HepG2 (cell line): ENCODE results near the gene COL4A2. TPM values are rescaled to one million over a fixed set of nuclear protein-coding genes. Genes with fewer than 3 reads are reported as not detected.

Experiments used
- ATAC-seq: fragments of 200-7000 bp; cut with Tn5 transposase; 3 replicates; pipeline ENCODE4 v1.9.1; 2020; ENCODE audit warnings: mild to moderate bottlenecking, moderate library complexity
- BruUV-seq: library from RNA; stranded (reverse); fragments of 400-500 nt; replicated peaks from 2 replicates; lab custom pipeline; 2021; lab: Mats Ljungman, UMichigan
- CTCF ChIA-PET: fragments of 300-600 bp; formaldehyde crosslinking; extraction: SDS; loops from one replicate; lab custom pipeline; 2021; ENCODE audit warnings: low total read pairs, inconsistent platforms, low intra/inter-chr PET ratio; lab: Yijun Ruan, JAX
- POLR2A ChIA-PET: fragments of 350-600 bp; sonication (Branson Sonifier 250); formaldehyde crosslinking; loops from one replicate; lab custom pipeline; 2020; ENCODE audit warnings: antibody characterized with exemption, inconsistent platforms; lab: Yijun Ruan, JAX
- DNase-seq: peaks from one replicate; pipeline ENCODE4 v3.0.0-alpha.2; 2015; ENCODE audit warnings: low spot score
- FAIRE-seq: peaks from 3 replicates; lab custom pipeline; 2011; peaks lifted over from hg19 to GRCh38; lab: Jason Lieb, UNC
- H2AFZ ChIP-seq: one replicate; pipeline ENCODE4 v1.6.1; 2011; ENCODE audit warnings: low read length, inconsistent platforms
- H3K27ac ChIP-seq: fragments of 300-600 bp; 3 replicates; pipeline ENCODE4 v1.8.0; 2011; ENCODE audit warnings: mixed run types, mild to moderate bottlenecking, mixed read lengths, low read length, inconsistent platforms; ENCODE audit not compliant: insufficient read depth; ENCODE audit errors: extremely low read length
- H3K27me3 ChIP-seq, 2 experiments: fragments of 200-600 bp in 1 of 2; 2 replicates in 1 of 2; 3 replicates in 1 of 2; pipeline versions ENCODE4 v1.6.0 to v1.8.0; 2011; ENCODE audit warnings: low read length in 2 of 2, mild to moderate bottlenecking in 2 of 2, moderate library complexity in 2 of 2, inconsistent platforms in 1 of 2; ENCODE audit not compliant: insufficient read depth in 2 of 2, control insufficient read depth in 1 of 2
- H3K36me3 ChIP-seq, 2 experiments: fragments of 200-600 bp in 1 of 2; replicated peaks in 1 of 2; 2 replicates in 1 of 2; 3 replicates in 1 of 2; pipeline versions ENCODE4 v1.5.1 to v1.8.0; 2011; ENCODE audit warnings: low read length in 2 of 2, inconsistent platforms in 1 of 2; ENCODE audit not compliant: insufficient read depth in 2 of 2, control insufficient read depth in 1 of 2
- H3K4me1 ChIP-seq: 2 replicates; pipeline ENCODE4 v1.5.1; 2012; ENCODE audit warnings: low read length, inconsistent platforms; ENCODE audit not compliant: insufficient read depth
- H3K4me2 ChIP-seq: 2 replicates; pipeline ENCODE4 v1.6.0; 2011; ENCODE audit warnings: low read depth, low read length, inconsistent platforms
- H3K4me3 ChIP-seq, 3 experiments: fragments of 200-600 bp in 1 of 3; sonication (generic), shearing (Covaris generic) in 1 of 3; replicated peaks in 1 of 3; 2 replicates each; pipeline ENCODE4 v1.5.1; 2011 to 2016; ENCODE audit warnings: low read length in 3 of 3, inconsistent platforms in 2 of 3, low read depth in 2 of 3, mild to moderate bottlenecking in 2 of 3, control low read depth in 1 of 3, mixed read lengths in 1 of 3; ENCODE audit not compliant: insufficient read depth in 1 of 3
- H3K79me2 ChIP-seq: one replicate; pipeline ENCODE4 v1.6.1; 2011; ENCODE audit warnings: low read length, inconsistent platforms; ENCODE audit not compliant: insufficient read depth
- H3K9ac ChIP-seq: 2 replicates; pipeline ENCODE4 v1.6.0; 2011; ENCODE audit warnings: mild to moderate bottlenecking, low read depth, low read length, inconsistent platforms; ENCODE audit not compliant: insufficient read depth
- H3K9me3 ChIP-seq: 2 replicates; pipeline ENCODE4 v1.5.1; 2012; ENCODE audit warnings: mild to moderate bottlenecking, low read length
- H4K20me1 ChIP-seq: 2 replicates; pipeline ENCODE4 v1.6.0; 2011; ENCODE audit warnings: inconsistent platforms, mild to moderate bottlenecking, low read length, moderate library complexity; ENCODE audit not compliant: insufficient read depth
- ELF3 ChIP-seq: IDR thresholded peaks from 2 replicates; pipeline ENCODE4 v1.6.1; 2016; ENCODE audit warnings: missing genetic modification reagents, missing compliant biosample characterization
- KDM5A ChIP-seq: fragments of 200-600 bp; sonication (generic); IDR thresholded peaks from 2 replicates; pipeline ENCODE4 v1.7.0; 2018; ENCODE audit warnings: antibody characterized with exemption, mild to moderate bottlenecking, low read length, borderline replicate concordance
- MAFF ChIP-seq: IDR thresholded peaks from 2 replicates; pipeline ENCODE4 v1.6.1; 2011; ENCODE audit warnings: low read depth, low read length, improper control_type of control experiment
- MAFK ChIP-seq, 2 experiments: IDR thresholded peaks in 1 of 2; conservative IDR thresholded peaks in 1 of 2; 2 replicates each; pipeline ENCODE4 v1.6.1; 2011; ENCODE audit warnings: improper control_type of control experiment in 2 of 2, low read length in 2 of 2
- MLX ChIP-seq: IDR thresholded peaks from 2 replicates; pipeline ENCODE4 v1.6.1; 2016
- MNT ChIP-seq: fragments of 450-650 bp; IDR thresholded peaks from 2 replicates; pipeline ENCODE4 v1.6.1; 2016
- NFKBIZ ChIP-seq: IDR thresholded peaks from 2 replicates; pipeline ENCODE4 v1.6.1; 2018; ENCODE audit warnings: missing genetic modification reagents, missing compliant biosample characterization
- NR2F2 ChIP-seq: IDR thresholded peaks from 2 replicates; pipeline ENCODE4 v1.6.1; 2012; ENCODE audit warnings: low read depth, inconsistent platforms, borderline replicate concordance
- SP1 ChIP-seq, 2 experiments: fragments of 450-650 bp in 1 of 2; sonication (generic) in 1 of 2; formaldehyde crosslinking in 1 of 2; IDR thresholded peaks; 2 replicates each; pipeline versions ENCODE4 v1.4.0 to v1.6.1; 2016 to 2020; ENCODE audit warnings: missing genetic modification reagents in 1 of 2
- ZMAT3 ChIP-seq: sonication (generic); formaldehyde crosslinking; conservative IDR thresholded peaks from 2 replicates; pipeline ENCODE4 v1.7.0; 2021; ENCODE audit warnings: missing genetic modification reagents
- ZNF17 ChIP-seq: sonication (generic); formaldehyde crosslinking; IDR thresholded peaks from 2 replicates; pipeline ENCODE4 v1.5.0; 2020; ENCODE audit warnings: mild to moderate bottlenecking, missing genetic modification reagents
- ZNF367 ChIP-seq: sonication (generic); formaldehyde crosslinking; IDR thresholded peaks from 2 replicates; pipeline ENCODE4 v1.4.0; 2020; ENCODE audit warnings: missing genetic modification reagents, borderline replicate concordance
- ZNF441 ChIP-seq: sonication (generic); formaldehyde crosslinking; IDR thresholded peaks from 2 replicates; pipeline ENCODE4 v1.7.0; 2021; ENCODE audit warnings: missing genetic modification reagents, borderline replicate concordance
- WGBS: methylation state at CpG from one replicate; pipeline ENCODE4 v1.1.6; 2017; ENCODE audit warnings: low lambda C conversion rate; 5-methylcytosine and 5-hydroxymethylcytosine counted together
- in situ Hi-C: cut with HindIII; loops from 2 replicates; pipeline ENCODE4 v1.10.0; 2017; ENCODE audit warnings: low pct_unique_long_range_greater_than_20kb; ENCODE audit not compliant: extremely low pct_ligation_motif_present
- intact Hi-C: fragments of 100-400 bp; cut with micrococcal nuclease; formaldehyde crosslinking; loops from one replicate; pipeline ENCODE4 v1.10.0; 2022; ENCODE audit not compliant: unreplicated experiment
- polyA plus RNA-seq, 8 experiments: library from polyadenylated mRNA; depleted of rRNA in 3 of 8; stranded (reverse) in 7 of 8; unstranded in 1 of 8; fragments of >200 nt; fragmentation: Illumina TruSeq in 4 of 8; extraction: Trizol in 4 of 8; gene quantifications; 2 replicates each; pipeline versions ENCODE4 v1.2.1 to v1.2.3, GENCODE V29; 2011 to 2016; ENCODE audit warnings: low read depth in 4 of 8, missing spikeins in 1 of 8, mixed read lengths in 1 of 8; ENCODE audit not compliant: insufficient read depth in 1 of 8
- total RNA-seq, 5 experiments: library from RNA; depleted of rRNA; stranded (reverse); fragments of >200 nt; fragmentation: Illumina TruSeq; extraction: Trizol; gene quantifications; 2 replicates each; pipeline ENCODE4 v1.2.3, GENCODE V29; 2016; ENCODE audit warnings: low read depth in 1 of 5

Gene COL4A2
- total and polyA plus RNA-seq, 2 of the 13 experiments (the other 11 are each of a cell fraction or from before 2014, with no cell fraction given) = 0.22 to 1.9 TPM

DNA sequence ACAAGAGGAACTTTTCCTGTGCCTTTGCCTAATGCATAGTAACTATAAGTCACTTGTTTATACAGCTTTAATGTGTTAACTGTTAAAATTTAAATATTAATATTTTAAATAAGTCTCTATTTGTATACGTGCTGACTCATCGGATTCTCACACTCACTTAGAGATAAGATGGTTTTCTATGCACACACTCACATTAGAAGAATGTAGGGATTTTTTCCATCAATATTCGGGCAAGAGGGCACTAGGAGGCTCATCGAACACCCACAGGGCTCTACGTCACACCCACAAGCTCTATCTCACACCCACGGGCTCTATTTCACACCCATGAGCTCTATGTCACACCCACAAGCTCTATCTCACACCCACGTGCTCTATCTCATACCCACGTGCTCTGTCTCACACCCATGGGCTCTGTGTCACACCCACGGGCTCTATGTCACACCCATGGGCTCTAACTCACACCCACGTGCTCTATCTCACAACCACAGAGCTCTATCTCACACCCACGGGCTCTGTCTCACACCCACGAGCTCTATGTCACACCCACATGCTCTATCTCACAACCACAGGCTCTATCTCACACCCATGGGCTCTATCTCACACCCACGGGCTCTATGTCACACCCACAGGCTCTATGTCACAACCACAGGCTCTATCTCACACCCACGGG is 73.4 kb downstream of the COL4A2 start:
- Histone ChIP-seq H2AFZ (no peak overlapping the region), H3K4me2 (no peak overlapping the region), H4K20me1 (no peaks in the 10 kb centered on the region), H3K4me3 (no peak overlapping the region), H3K4me1 (no peaks in the 10 kb centered on the region), H3K36me3 (no peaks in the 10 kb centered on the region), H3K79me2 (no peaks in the 10 kb centered on the region), H3K27ac (no peak overlapping the region), H3K9me3 (no peaks in the 10 kb centered on the region), H3K27me3 (peaks cover 3 to 58% of the 10 kb centered on the region in 2 experiments; a peak in 4 of 5 replicates), H3K9ac (no peak overlapping the region)
- intact Hi-C loops (no loop called here), in situ Hi-C loops (no loop called here)
- POLR2A ChIA-PET = no interaction called here
- TF ChIP-seq NFKBIZ (CRISPR knock-in tag) (no peak), MNT (peak; percentile 99), ZMAT3 (CRISPR knock-in tag) (no peak), KDM5A (no peak), MAFF (peak; percentile 84), ELF3 (CRISPR knock-in tag) (no peak), ZNF17 (CRISPR knock-in tag) (no peak), SP1 (IDR thresholded peaks at IDR 0.05) (no peak), SP1 (CRISPR knock-in tag; IDR thresholded peaks at IDR 0.05) (no peak), MLX (CRISPR knock-in tag) (no peak), ZNF441 (CRISPR knock-in tag) (no peak), MAFK (conservative IDR thresholded peaks at IDR 0.05 in 1 of 2, IDR thresholded peaks at IDR 0.05 in 1 of 2; ENCODE audit: low read length in 2 of 2) (peak; percentile 78 to 93), NR2F2 (no peak), ZNF367 (no peak)
- BruUV-seq = no TSS peak
- WGBS = 7% methylated on average over 14 of the region's 14 CpGs
- CTCF ChIA-PET = no interaction called here
- no peak for ATAC-seq
- DNase-seq = no peak
- FAIRE-seq = no peak
